Measurements from ENCODE around the gene ASB15.

ASB15 gene

GRCh38 chr7:123681561-123681960 is 79.9 kb downstream of the ASB15 start:
- in situ Hi-C loops (cut with MboI; ENCODE audit: low pct_unique_long_range_greater_than_20kb, low sequenced_read_pairs, unreplicated experiment): loop anchor here (10.0 kb wide), 1 partner anchor 183 kb away; no protein-coding TSS in a partner anchor
- no peak for DNase-seq (ENCODE audit: low spot score)
- no peak for TF ChIP-seq CTCF (IDR thresholded peaks at IDR 0.05; ENCODE audit: extremely low read depth, insufficient read depth, missing control alignments)

- peak; percentile 49 for TF ChIP-seq CTCF (IDR thresholded peaks at IDR 0.05; ENCODE audit: extremely low read depth, insufficient read depth, missing control alignments)
- no peak for DNase-seq (ENCODE audit: low spot score)
- in situ Hi-C loops (cut with MboI; ENCODE audit: low pct_unique_long_range_greater_than_20kb, low sequenced_read_pairs, unreplicated experiment): loop anchor here (10.0 kb wide), 1 partner anchor 182 kb away; no protein-coding TSS in a partner anchor
These were observed 81.1 kb downstream of the ASB15 start for GRCh38 chr7:123682690-123683089.

- TF ChIP-seq CTCF (IDR thresholded peaks at IDR 0.05; ENCODE audit: extremely low read depth, insufficient read depth, missing control alignments): no peak
- no peak for DNase-seq (ENCODE audit: low spot score)
- in situ Hi-C loops (cut with MboI; ENCODE audit: low pct_unique_long_range_greater_than_20kb, low sequenced_read_pairs, unreplicated experiment): loop anchor here (10.0 kb wide), 1 partner anchor 178 kb away; no protein-coding TSS in a partner anchor
These were observed 85.5 kb downstream of the ASB15 start for GRCh38 chr7:123687161-123687560.

- no peak for TF ChIP-seq CTCF (IDR thresholded peaks at IDR 0.05; ENCODE audit: extremely low read depth, insufficient read depth, missing control alignments)
- no peak for DNase-seq (ENCODE audit: low spot score)
- in situ Hi-C loops (cut with MboI; ENCODE audit: low pct_unique_long_range_greater_than_20kb, low sequenced_read_pairs, unreplicated experiment): loop anchor here (10.0 kb wide), 1 partner anchor 177 kb away; no protein-coding TSS in a partner anchor
These were observed 86.1 kb downstream of the ASB15 start for GRCh38 chr7:123687727-123688126.
